H1 (cell line): ENCODE data around the gene UBA3. TPM values are rescaled to one million over a fixed set of nuclear protein-coding genes. Genes with fewer than 3 reads are reported as not detected.

Source experiments
- CTCF ChIA-PET: fragments of 300-600 bp; sonication (Branson Sonifier 250); formaldehyde crosslinking; loops from one replicate; lab custom pipeline; 2021; ENCODE audit not compliant: partially characterized antibody; lab: Charles Lee
- POLR2A ChIA-PET: fragments of 300-600 bp; sonication (Branson Sonifier 250); formaldehyde crosslinking; loops from one replicate; lab custom pipeline; 2021; ENCODE audit warnings: inconsistent platforms; ENCODE audit not compliant: partially characterized antibody; lab: Charles Lee
- DNase-seq, 2 experiments: peaks; one replicate each; pipeline versions ENCODE4 v3.0.0 to v3.0.0-alpha.2; 2010 to 2022; ENCODE audit warnings: low spot score in 2 of 2, low read depth in 1 of 2, mixed read lengths in 1 of 2
- FAIRE-seq: peaks from 2 replicates; lab custom pipeline; 2011; peaks lifted over from hg19 to GRCh38; lab: Jason Lieb, UNC
- H2AFZ ChIP-seq: 2 replicates; pipeline ENCODE4 v1.8.1; 2012; ENCODE audit warnings: low read length, inconsistent platforms
- H2AK5ac ChIP-seq: 2 replicates; pipeline ENCODE4 v1.6.1; 2013; ENCODE audit warnings: low read depth, low read length
- H2BK120ac ChIP-seq: replicated peaks from 2 replicates; pipeline ENCODE3; 2013; ENCODE audit warnings: low read depth, low read length, inconsistent platforms
- H2BK12ac ChIP-seq: 2 replicates; pipeline ENCODE4 v1.6.1; 2013; ENCODE audit warnings: low read depth, low read length
- H2BK15ac ChIP-seq: 2 replicates; pipeline ENCODE4 v1.6.1; 2013; ENCODE audit warnings: low read length
- H2BK20ac ChIP-seq: 2 replicates; pipeline ENCODE4 v1.6.1; 2013; ENCODE audit warnings: low read length
- H2BK5ac ChIP-seq: 2 replicates; pipeline ENCODE4 v1.6.1; 2013; ENCODE audit warnings: low read depth, low read length
- H3K14ac ChIP-seq: 2 replicates; pipeline ENCODE4 v1.6.1; 2013; ENCODE audit warnings: inconsistent platforms; ENCODE audit not compliant: insufficient read length
- H3K18ac ChIP-seq: 2 replicates; pipeline ENCODE4 v1.6.1; 2013; ENCODE audit warnings: low read length; ENCODE audit errors: extremely low read depth
- H3K23ac ChIP-seq: 2 replicates; pipeline ENCODE4 v1.6.1; 2013; ENCODE audit warnings: inconsistent platforms; ENCODE audit not compliant: insufficient read length
- H3K23me2 ChIP-seq: 2 replicates; pipeline ENCODE4 v1.6.1; 2013; ENCODE audit warnings: low read depth, low read length
- H3K27ac ChIP-seq: 2 replicates; pipeline ENCODE4 v1.6.1; 2011; ENCODE audit warnings: low read depth, low read length, inconsistent platforms
- H3K27me3 ChIP-seq, 4 experiments: replicated peaks in 1 of 4; 1 replicate in 1 of 4; 2 replicates in 3 of 4; pipeline versions ENCODE4 v1.6.1 to v1.8.1; 2011 to 2013; ENCODE audit warnings: low read length in 3 of 4, mild to moderate bottlenecking in 3 of 4, inconsistent platforms in 2 of 4, mixed read lengths in 2 of 4, moderate library complexity in 1 of 4; ENCODE audit not compliant: control insufficient read depth in 3 of 4, insufficient read depth in 3 of 4; ENCODE audit errors: extremely low read depth in 1 of 4
- H3K36me3 ChIP-seq, 4 experiments: 2 replicates each; pipeline versions ENCODE4 v1.6.1 to v1.8.1; 2011 to 2013; ENCODE audit warnings: mild to moderate bottlenecking in 4 of 4, low read length in 3 of 4, moderate library complexity in 2 of 4, control low read depth in 1 of 4, inconsistent platforms in 1 of 4; ENCODE audit not compliant: insufficient read depth in 4 of 4, control insufficient read depth in 2 of 4
- H3K4ac ChIP-seq: replicated peaks from 2 replicates; pipeline ENCODE3; 2013; ENCODE audit warnings: low read length, low read depth, mixed read lengths, inconsistent platforms; ENCODE audit not compliant: insufficient read length
- H3K4me1 ChIP-seq, 4 experiments: replicated peaks in 1 of 4; 1 replicate in 1 of 4; 2 replicates in 3 of 4; pipeline versions ENCODE4 v1.6.1 to v1.8.1; 2011 to 2013; ENCODE audit warnings: low read length in 3 of 4, inconsistent platforms in 2 of 4, mixed read lengths in 1 of 4; ENCODE audit not compliant: insufficient read depth in 4 of 4, control insufficient read depth in 3 of 4
- H3K4me2 ChIP-seq, 2 experiments: 2 replicates each; pipeline versions ENCODE4 v1.6.1 to v1.8.1; 2011 to 2013; ENCODE audit warnings: low read depth in 2 of 2, low read length in 2 of 2, control low read depth in 1 of 2, inconsistent platforms in 1 of 2, mild to moderate bottlenecking in 1 of 2; ENCODE audit not compliant: insufficient read depth in 1 of 2
- H3K4me3 ChIP-seq, 4 experiments: fragments of 200-600, 300-600 bp in 1 of 4; sonication (generic), shearing (Covaris generic), sonication (Bioruptor Twin) in 1 of 4; 2 replicates each; pipeline versions ENCODE4 v1.5.1 to v1.8.1; 2011 to 2016; ENCODE audit warnings: low read length in 4 of 4, low read depth in 3 of 4, control low read depth in 2 of 4, inconsistent platforms in 2 of 4, mild to moderate bottlenecking in 2 of 4, mixed read lengths in 1 of 4, moderate library complexity in 1 of 4; ENCODE audit not compliant: insufficient read depth in 2 of 4; ENCODE audit errors: extremely low read depth in 1 of 4
- H3K56ac ChIP-seq: replicated peaks from 2 replicates; pipeline ENCODE3; 2013; ENCODE audit warnings: low read depth, mild to moderate bottlenecking, mixed read lengths, low read length, inconsistent platforms; ENCODE audit not compliant: insufficient read length
- H3K79me1 ChIP-seq: 2 replicates; pipeline ENCODE4 v1.6.1; 2013; ENCODE audit warnings: low read depth, low read length, control low read depth
- H3K79me2 ChIP-seq, 2 experiments: 2 replicates each; pipeline versions ENCODE4 v1.6.1 to v1.8.1; 2012 to 2013; ENCODE audit warnings: low read length in 2 of 2, mild to moderate bottlenecking in 2 of 2, inconsistent platforms in 1 of 2; ENCODE audit not compliant: insufficient read depth in 2 of 2, control insufficient read depth in 1 of 2
- H3K9ac ChIP-seq, 4 experiments: replicated peaks in 1 of 4; 1 replicate in 1 of 4; 2 replicates in 3 of 4; pipeline versions ENCODE4 v1.6.1 to v1.8.1; 2011 to 2013; ENCODE audit warnings: low read depth in 3 of 4, low read length in 3 of 4, control low read depth in 2 of 4, mild to moderate bottlenecking in 2 of 4, moderate library complexity in 2 of 4, inconsistent platforms in 1 of 4; ENCODE audit errors: extremely low read depth in 1 of 4
- H3K9me3 ChIP-seq, 2 experiments: 2 replicates each; pipeline versions ENCODE4 v1.6.1 to v1.8.1; 2012 to 2013; ENCODE audit warnings: mild to moderate bottlenecking in 2 of 2, moderate library complexity in 2 of 2, control low read depth in 1 of 2, inconsistent platforms in 1 of 2, low read depth in 1 of 2, low read length in 1 of 2, mixed read lengths in 1 of 2; ENCODE audit not compliant: insufficient read depth in 2 of 2
- H4K20me1 ChIP-seq, 2 experiments: replicated peaks in 1 of 2; 2 replicates each; pipeline versions ENCODE3 to v1.8.1; 2011 to 2013; ENCODE audit warnings: inconsistent platforms in 2 of 2, low read length in 2 of 2, mild to moderate bottlenecking in 1 of 2; ENCODE audit not compliant: insufficient read depth in 2 of 2, control insufficient read depth in 1 of 2
- H4K5ac ChIP-seq: 2 replicates; pipeline ENCODE4 v1.6.1; 2013; ENCODE audit warnings: low read length, low read depth, mixed read lengths, inconsistent platforms; ENCODE audit not compliant: insufficient read length
- H4K8ac ChIP-seq: 2 replicates; pipeline ENCODE4 v1.8.0; 2013; ENCODE audit warnings: mild to moderate bottlenecking, moderate library complexity, low read length, inconsistent platforms; ENCODE audit not compliant: insufficient read depth; ENCODE audit errors: extremely low read depth
- H4K91ac ChIP-seq: replicated peaks from 2 replicates; pipeline ENCODE3; 2013; ENCODE audit warnings: low read length, mixed read lengths, inconsistent platforms; ENCODE audit not compliant: insufficient read length
- BRCA1 ChIP-seq: IDR thresholded peaks from 2 replicates; pipeline ENCODE4 v1.6.1; 2012; ENCODE audit warnings: low read depth, low read length, improper control_type of control experiment
- CBX5 ChIP-seq: fragments of 300-800, 300-1000 bp; sonication (generic); IDR thresholded peaks from 2 replicates; pipeline ENCODE4 v1.7.1; 2016; ENCODE audit warnings: antibody characterized with exemption, low read length, low read depth
- CHD2 ChIP-seq: IDR thresholded peaks from 2 replicates; pipeline ENCODE4 v1.6.1; 2012; ENCODE audit warnings: low read length, improper control_type of control experiment
- KDM1A ChIP-seq: fragments of 200-600, 300-600 bp; sonication (generic); IDR thresholded peaks from 2 replicates; pipeline ENCODE4 v1.7.1; 2016; ENCODE audit warnings: mild to moderate bottlenecking, low read length, borderline replicate concordance
- POLR2A ChIP-seq, 2 experiments: IDR thresholded peaks; 1 replicate in 1 of 2; 2 replicates in 1 of 2; pipeline ENCODE4 v1.6.1; 2011; ENCODE audit warnings: low read depth in 2 of 2, low read length in 2 of 2, mild to moderate bottlenecking in 2 of 2; ENCODE audit errors: control extremely low read depth in 1 of 2
- POU5F1 ChIP-seq: IDR thresholded peaks from 2 replicates; pipeline ENCODE4 v1.6.1; 2011; ENCODE audit warnings: low read depth, mild to moderate bottlenecking, low read length, moderate library complexity
- RAD21 ChIP-seq, 2 experiments: IDR thresholded peaks in 1 of 2; conservative IDR thresholded peaks in 1 of 2; 2 replicates each; pipeline ENCODE4 v1.6.1; 2011; ENCODE audit warnings: low read depth in 2 of 2, low read length in 2 of 2, improper control_type of control experiment in 1 of 2, inconsistent platforms in 1 of 2, mild to moderate bottlenecking in 1 of 2, moderate library complexity in 1 of 2
- RNF2 ChIP-seq: fragments of 200-900, 300-1000 bp; sonication (generic); IDR thresholded peaks from 2 replicates; pipeline ENCODE4 v1.7.1; 2016; ENCODE audit warnings: borderline replicate concordance, low read depth, mild to moderate bottlenecking, antibody characterized with exemption, low read length; ENCODE audit not compliant: poor library complexity, severe bottlenecking; ENCODE audit errors: missing control alignments
- SIX5 ChIP-seq: IDR thresholded peaks from 2 replicates; pipeline ENCODE4 v1.6.1; 2011; ENCODE audit warnings: mild to moderate bottlenecking, low read depth, low read length
- TBP ChIP-seq: IDR thresholded peaks from 2 replicates; pipeline ENCODE4 v1.6.1; 2011; ENCODE audit warnings: low read depth, low read length, improper control_type of control experiment
- TCF12 ChIP-seq: IDR thresholded peaks from 2 replicates; pipeline ENCODE4 v1.6.1; 2011; ENCODE audit warnings: low read depth, mild to moderate bottlenecking, low read length
- TEAD4 ChIP-seq: IDR thresholded peaks from 2 replicates; pipeline ENCODE4 v1.6.1; 2012; ENCODE audit warnings: low read depth, low read length, inconsistent platforms, mixed read lengths
- WGBS, 2 experiments: shearing (Covaris generic) in 1 of 2; methylation state at CpG; one replicate each; pipeline versions ENCODE4 v1.1.6 to v1.1.7; 2013 to 2015; ENCODE audit warnings: low lambda C conversion rate in 2 of 2, mixed read lengths in 2 of 2, inconsistent platforms in 1 of 2, low coverage in 1 of 2, missing lambda C conversion rate in 1 of 2; ENCODE audit not compliant: insufficient replicate concordance in 2 of 2, insufficient coverage in 1 of 2, insufficient read length in 1 of 2; ENCODE audit errors: extremely low coverage in 1 of 2, missing lambda C conversion rate in 1 of 2; 5-methylcytosine and 5-hydroxymethylcytosine counted together
- polyA plus RNA-seq, 7 experiments: library from polyadenylated mRNA; depleted of rRNA in 3 of 7; stranded (reverse) in 5 of 7; unstranded in 2 of 7; fragments of >200 nt in 5 of 7; fragments of 200-250 nt in 2 of 7; gene quantifications; 1 replicate in 5 of 7; 2 replicates in 1 of 7; 4 replicates in 1 of 7; pipeline versions ENCODE4 v1.2.1 to v1.2.3, GENCODE V29; 2011 to 2013; ENCODE audit warnings: missing spikeins in 2 of 7, mixed read lengths in 2 of 7
- total RNA-seq: library from RNA; stranded (reverse); fragmentation: NEBNext Ultra II Directional; extraction: Animal tissue kit (Norgen Biotek cat#: 25700); gene quantifications from 2 replicates; pipeline ENCODE4 v1.2.1, GENCODE V29; 2021
- TF ChIP-seq, protein P1 (sequence below): IDR thresholded peaks from 2 replicates; pipeline ENCODE4 v1.6.1; 2012; ENCODE audit warnings: inconsistent platforms
- TF ChIP-seq, protein P2 (sequence below): IDR thresholded peaks from 2 replicates; pipeline ENCODE4 v1.6.1; 2012; ENCODE audit warnings: inconsistent platforms

The UBA3 gene
- total and polyA plus RNA-seq, 2 of the 8 experiments (the other 6 are each of a cell fraction or from before 2014, with no cell fraction given) = 40.8 to 97.8 TPM

DNA sequence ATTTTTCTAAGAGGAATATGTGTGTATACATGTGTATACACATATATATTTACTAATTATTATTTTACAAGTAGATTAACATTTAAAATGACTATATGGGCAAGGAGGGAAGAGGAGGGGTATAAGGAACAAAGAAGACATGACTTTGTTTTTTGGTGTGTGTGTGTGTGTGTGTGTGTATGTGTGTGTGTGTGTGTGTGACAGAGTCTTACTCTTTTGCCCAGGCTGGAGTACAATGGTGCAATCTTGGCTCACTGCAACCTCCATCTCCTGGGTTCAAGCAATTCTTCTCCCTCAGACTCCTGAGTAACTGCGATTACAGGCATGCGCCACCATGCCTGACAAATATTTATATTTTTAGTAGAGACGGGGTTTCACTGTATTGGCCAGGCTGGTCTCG, 64.1 kb downstream of the UBA3 start:
- Histone ChIP-seq H2BK120ac (no peak overlapping the region), H3K56ac (no peak overlapping the region), H4K8ac (no peak overlapping the region), H3K4me2 (no peak overlapping the region), H3K18ac (no peak overlapping the region), H3K36me3 (no peaks in the 10 kb centered on the region), H4K20me1 (no peaks in the 10 kb centered on the region), H2BK15ac (no peak overlapping the region), H2BK5ac (no peak overlapping the region), H2AFZ (no peak overlapping the region), H4K91ac (no peak overlapping the region), H3K27ac (no peak overlapping the region), H3K79me2 (no peaks in the 10 kb centered on the region), H3K4me3 (no peak overlapping the region), H2AK5ac (no peak overlapping the region), H3K27me3 (peaks cover 0 to 4% (median 0%) of the 10 kb centered on the region in 4 experiments; a peak in 2 of 7 replicates), H3K4me1 (peaks cover 1 to 7% (median 6%) of the 10 kb centered on the region in 4 experiments; a peak in 5 of 7 replicates), H3K79me1 (no peaks in the 10 kb centered on the region), H2BK20ac (no peak overlapping the region), H3K14ac (no peak overlapping the region), H3K4ac (no peak overlapping the region), H3K23ac (no peak overlapping the region), H3K23me2 (peaks cover 4% of the 10 kb centered on the region), H4K5ac (no peak overlapping the region), H2BK12ac (no peak overlapping the region), H3K9me3 (no peaks in the 10 kb centered on the region), H3K9ac (no peak overlapping the region)
- DNase-seq = no peak
- ChIA-PET POLR2A (interaction anchor here (1.8 kb wide), 1 partner anchor 36 kb away, joined by 4 read pairs; the partner anchor contains the start of gene TMF1), CTCF (no interaction called here)
- 91% methylated on average over 4 of the region's 4 CpGs; no CpG with 5 or more reads in 1 of the 2 experiments for WGBS, 2 experiments
- no peak for FAIRE-seq
- TF ChIP-seq RAD21 (IDR thresholded peaks at IDR 0.05 in 1 of 2, conservative IDR thresholded peaks at IDR 0.05 in 1 of 2; ENCODE audit: low read depth in 2 of 2, low read length in 2 of 2) (no peak), KDM1A (no peak), TBP (no peak), CHD2 (no peak), BRCA1 (no peak), TEAD4 (no peak), SIX5 (no peak), RNF2 (no peak), TCF12 (no peak), CBX5 (no peak), POU5F1 (no peak), POLR2A (IDR thresholded peaks at IDR 0.05; ENCODE audit: control extremely low read depth in 1 of 2, low read depth in 2 of 2, low read length in 2 of 2) (no peak)
- TF ChIP-seq, protein P1, sequence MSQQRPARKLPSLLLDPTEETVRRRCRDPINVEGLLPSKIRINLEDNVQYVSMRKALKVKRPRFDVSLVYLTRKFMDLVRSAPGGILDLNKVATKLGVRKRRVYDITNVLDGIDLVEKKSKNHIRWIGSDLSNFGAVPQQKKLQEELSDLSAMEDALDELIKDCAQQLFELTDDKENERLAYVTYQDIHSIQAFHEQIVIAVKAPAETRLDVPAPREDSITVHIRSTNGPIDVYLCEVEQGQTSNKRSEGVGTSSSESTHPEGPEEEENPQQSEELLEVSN = no peak
- TF ChIP-seq, protein P2, sequence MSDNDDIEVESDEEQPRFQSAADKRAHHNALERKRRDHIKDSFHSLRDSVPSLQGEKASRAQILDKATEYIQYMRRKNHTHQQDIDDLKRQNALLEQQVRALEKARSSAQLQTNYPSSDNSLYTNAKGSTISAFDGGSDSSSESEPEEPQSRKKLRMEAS = no peak
